ENCODE results near the gene MTUS2.

- TF ChIP-seq CTCF (IDR thresholded peaks at IDR 0.05) (no peak), POLR2A (IDR thresholded peaks at IDR 0.05) (no peak), EP300 (IDR thresholded peaks at IDR 0.05) (no peak), POLR2AphosphoS5 (IDR thresholded peaks at IDR 0.05) (no peak)
Observed at GRCh38 chr13:28976195-28976594, 156.1 kb downstream of the MTUS2 start.

Measured in suprapubic skin (tissue), 4 donors.